ENCODE measurements around the gene PLEKHO1.

DNA sequence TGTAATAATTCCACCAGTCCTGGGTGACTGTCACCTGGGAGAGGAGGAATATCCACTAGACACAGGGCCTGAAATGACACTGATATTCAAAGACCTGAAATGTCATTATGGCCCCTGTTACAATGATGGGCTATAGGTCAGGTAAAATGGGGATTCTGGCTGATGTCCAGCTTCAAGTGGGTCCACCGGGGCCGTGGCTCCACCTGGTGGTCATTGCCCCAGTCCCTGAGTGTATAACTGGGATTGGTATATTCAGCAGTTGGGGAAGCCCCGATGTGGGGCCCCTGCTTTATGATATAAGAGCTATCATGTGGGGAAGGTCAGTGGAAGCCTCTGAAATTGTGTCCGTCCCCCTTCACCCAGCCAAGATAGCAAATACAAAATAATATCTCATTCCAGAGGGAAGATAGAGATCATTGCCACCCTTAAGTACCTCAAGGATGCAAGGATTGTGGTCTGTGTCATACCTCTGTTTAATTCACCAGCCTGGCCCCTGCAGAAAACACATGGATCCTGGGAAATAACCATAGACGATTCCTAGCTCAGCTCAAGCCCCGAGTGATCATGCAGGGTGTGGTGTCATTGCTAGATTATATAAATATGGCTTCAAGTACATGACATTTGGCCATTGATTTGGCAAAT, 19.4 kb downstream of the PLEKHO1 start:
- TF ChIP-seq, protein P1, sequence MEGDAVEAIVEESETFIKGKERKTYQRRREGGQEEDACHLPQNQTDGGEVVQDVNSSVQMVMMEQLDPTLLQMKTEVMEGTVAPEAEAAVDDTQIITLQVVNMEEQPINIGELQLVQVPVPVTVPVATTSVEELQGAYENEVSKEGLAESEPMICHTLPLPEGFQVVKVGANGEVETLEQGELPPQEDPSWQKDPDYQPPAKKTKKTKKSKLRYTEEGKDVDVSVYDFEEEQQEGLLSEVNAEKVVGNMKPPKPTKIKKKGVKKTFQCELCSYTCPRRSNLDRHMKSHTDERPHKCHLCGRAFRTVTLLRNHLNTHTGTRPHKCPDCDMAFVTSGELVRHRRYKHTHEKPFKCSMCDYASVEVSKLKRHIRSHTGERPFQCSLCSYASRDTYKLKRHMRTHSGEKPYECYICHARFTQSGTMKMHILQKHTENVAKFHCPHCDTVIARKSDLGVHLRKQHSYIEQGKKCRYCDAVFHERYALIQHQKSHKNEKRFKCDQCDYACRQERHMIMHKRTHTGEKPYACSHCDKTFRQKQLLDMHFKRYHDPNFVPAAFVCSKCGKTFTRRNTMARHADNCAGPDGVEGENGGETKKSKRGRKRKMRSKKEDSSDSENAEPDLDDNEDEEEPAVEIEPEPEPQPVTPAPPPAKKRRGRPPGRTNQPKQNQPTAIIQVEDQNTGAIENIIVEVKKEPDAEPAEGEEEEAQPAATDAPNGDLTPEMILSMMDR (IDR thresholded peaks at IDR 0.05; ENCODE audit: low read depth, low read length), result peak; percentile 72
- TF ChIP-seq POLR2A (IDR thresholded peaks at IDR 0.05; ENCODE audit: extremely low read depth, insufficient read length), result no peak
- TF ChIP-seq, protein P2, sequence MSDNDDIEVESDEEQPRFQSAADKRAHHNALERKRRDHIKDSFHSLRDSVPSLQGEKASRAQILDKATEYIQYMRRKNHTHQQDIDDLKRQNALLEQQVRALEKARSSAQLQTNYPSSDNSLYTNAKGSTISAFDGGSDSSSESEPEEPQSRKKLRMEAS (IDR thresholded peaks at IDR 0.05; ENCODE audit: low read depth, low read length), result no peak
